Measurements from ENCODE around the gene TM4SF1.

The TM4SF1 gene

GRCh38 chr3:149402481-149402880, 25.0 kb upstream of the TM4SF1 start:
- TF ChIP-seq ZFX (IDR thresholded peaks at IDR 0.05) (no peak), CTCF (conservative IDR thresholded peaks at IDR 0.05) (no peak)
- peak overlapping the region; percentile 69 for H3K27ac ChIP-seq

GRCh38 chr3:149401926-149402310, 24.5 kb upstream of the TM4SF1 start:
- TF ChIP-seq ZFX (IDR thresholded peaks at IDR 0.05) (no peak), CTCF (conservative IDR thresholded peaks at IDR 0.05) (no peak)
- H3K27ac ChIP-seq: peak overlapping the region; percentile 74; the same call in 1 of the 2 replicates

- peak overlapping the region; percentile 88; the same call in 1 of the 2 replicates for H3K27ac ChIP-seq
- no peak for TF ChIP-seq ZFX (IDR thresholded peaks at IDR 0.05)
- TF ChIP-seq CTCF (conservative IDR thresholded peaks at IDR 0.05): no peak
These were observed 23.9 kb upstream of the TM4SF1 start for GRCh38 chr3:149401212-149401925.

GRCh38 chr3:149400645-149401044, 23.2 kb upstream of the TM4SF1 start:
- peak overlapping the region; percentile 88; the same call in 1 of the 2 replicates for H3K27ac ChIP-seq
- TF ChIP-seq ZFX (IDR thresholded peaks at IDR 0.05): no peak
- TF ChIP-seq CTCF (conservative IDR thresholded peaks at IDR 0.05): no peak

- TF ChIP-seq ZFX (IDR thresholded peaks at IDR 0.05) (no peak), CTCF (conservative IDR thresholded peaks at IDR 0.05) (no peak)
- no peak overlapping the region for H3K27ac ChIP-seq
These were observed 20.8 kb upstream of the TM4SF1 start for GRCh38 chr3:149398296-149398695.

- TF ChIP-seq ZFX (IDR thresholded peaks at IDR 0.05): no peak
- no peak for TF ChIP-seq CTCF (conservative IDR thresholded peaks at IDR 0.05)
- H3K27ac ChIP-seq: no peak overlapping the region
These were observed 20.1 kb upstream of the TM4SF1 start for GRCh38 chr3:149397528-149397927.

- no peak for TF ChIP-seq ZFX (IDR thresholded peaks at IDR 0.05)
- peak overlapping the region; percentile 99 for H3K27ac ChIP-seq
These were observed 19.0 kb upstream of the TM4SF1 start for GRCh38 chr3:149396476-149396875.
